Measurements from ENCODE around the gene TMEM132A. TPM values are rescaled to one million over a fixed set of nuclear protein-coding genes. Genes with fewer than 3 reads are reported as not detected.
A peak's percentile ranks its signal among the peaks of the same experiment; 100 is the strongest.

Gene TMEM132A
- total and polyA plus RNA-seq, 5 experiments from 2014 or later = 0.88 TPM; not detected in 4

DNA sequence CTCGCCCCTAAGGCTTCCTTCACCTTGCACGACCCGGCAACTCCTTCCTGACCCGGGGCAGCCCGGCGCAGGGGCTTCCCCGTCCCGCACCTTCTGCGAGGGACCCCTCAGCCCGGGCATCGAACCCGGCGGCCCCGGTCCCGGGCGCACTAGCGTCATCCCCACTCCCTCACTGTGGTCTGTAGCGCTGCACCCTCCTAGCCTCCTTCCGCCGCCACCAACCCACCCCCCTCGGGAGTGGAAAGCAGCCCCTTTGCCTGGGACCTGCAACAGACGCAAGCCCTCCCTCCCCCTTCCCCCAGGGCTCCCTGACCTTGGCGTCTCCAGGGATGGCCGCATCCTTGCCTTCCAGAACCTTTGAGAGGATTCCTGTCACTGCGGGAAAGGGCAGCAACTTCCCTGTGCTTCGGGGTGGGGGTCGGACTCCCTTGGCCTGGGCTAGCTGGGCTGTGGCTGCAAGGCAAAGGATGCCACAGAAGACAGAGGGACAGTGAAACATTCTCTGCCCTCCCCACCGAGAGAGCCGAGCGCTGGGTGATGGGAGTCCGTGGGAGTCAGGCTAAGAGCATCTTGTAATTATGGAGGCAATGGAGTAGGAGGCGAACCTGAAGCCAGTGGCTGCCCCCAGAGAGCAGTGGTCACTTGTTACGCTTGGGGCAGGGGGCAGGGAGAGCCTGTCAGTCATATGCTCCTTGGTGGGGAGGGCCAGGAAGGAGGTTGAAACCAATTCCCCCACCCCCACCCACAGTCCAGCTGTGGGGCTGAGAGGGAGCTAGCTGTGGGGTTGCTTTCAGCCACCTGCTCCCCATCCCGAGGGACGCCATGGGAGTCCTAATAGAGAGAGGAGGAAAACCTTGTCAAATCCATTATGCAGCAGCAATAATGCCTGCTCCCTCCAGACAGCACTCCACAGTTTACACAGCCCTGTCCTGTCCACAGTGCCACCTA lies 920 bp downstream of the TMEM132A start:
- peak in 4 of 10 donors; percentile 13 to 29 (median 18) for DNase-seq
- H3K4me3 Mint-ChIP-seq = peak overlapping the region; percentile 52 to 81 (median 72)
- ATAC-seq = peak; percentile 65 to 67
- peaks cover 5 to 36% (median 28%) of the 10 kb centered on the region in 3 donors for H3K36me3 Mint-ChIP-seq
- POLR2A ChIA-PET = interaction anchor here (0.5 to 1.7 kb wide), 4 partner anchors 10 to 395 kb away, joined by 3 to 7 read pairs (median 4); no protein-coding TSS in a partner anchor
- peaks cover 1 to 20% (median 13%) of the 10 kb centered on the region in 5 donors for H3K27me3 Mint-ChIP-seq
- peaks cover 12 to 18% (median 13%) of the 10 kb centered on the region in 4 donors for H3K4me1 Mint-ChIP-seq
- no peaks in the 10 kb centered on the region for H3K9me3 Mint-ChIP-seq
- H3K27ac Mint-ChIP-seq = peak overlapping the region in 4 of 10 donors; percentile 25 to 81 (median 28)

DNA sequence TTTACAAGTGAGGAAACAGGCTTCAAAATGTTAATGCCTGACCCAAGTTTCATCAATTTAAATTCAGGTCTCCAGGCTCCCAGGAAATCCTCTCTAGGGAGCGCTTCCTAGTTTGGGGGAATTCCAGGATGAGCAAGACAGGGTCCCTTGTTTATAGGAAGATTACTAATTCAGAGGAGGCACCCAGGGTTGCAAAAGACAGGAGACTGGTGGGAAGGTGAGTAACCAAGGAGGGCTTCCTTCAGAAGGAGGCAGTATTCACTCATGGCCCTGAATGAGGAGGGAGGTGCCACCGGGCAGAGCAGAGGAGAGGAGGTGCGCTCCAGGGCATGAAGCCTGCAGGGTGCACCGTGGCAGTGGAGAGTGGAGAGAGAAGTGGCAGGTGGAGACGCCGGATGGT lies 1.6 kb downstream of the TMEM132A start:
- no peaks in the 10 kb centered on the region for H3K9me3 Mint-ChIP-seq
- H3K27ac Mint-ChIP-seq = peak overlapping the region in 1 of 10 donors; percentile 81
- DNase-seq = no peak
- peaks cover 1 to 20% (median 13%) of the 10 kb centered on the region in 5 donors for H3K27me3 Mint-ChIP-seq
- H3K4me1 Mint-ChIP-seq = peaks cover 13 to 18% (median 14%) of the 10 kb centered on the region in 4 donors
- ATAC-seq = no peak
- H3K36me3 Mint-ChIP-seq = peaks cover 5 to 29% (median 22%) of the 10 kb centered on the region in 3 donors
- POLR2A ChIA-PET = interaction anchor here (0.5 to 1.7 kb wide), 3 partner anchors 10 to 395 kb away, joined by 3 to 7 read pairs (median 3); no protein-coding TSS in a partner anchor
- H3K4me3 Mint-ChIP-seq = peak overlapping the region in 9 of 10 donors; percentile 8 to 81 (median 58)

DNA sequence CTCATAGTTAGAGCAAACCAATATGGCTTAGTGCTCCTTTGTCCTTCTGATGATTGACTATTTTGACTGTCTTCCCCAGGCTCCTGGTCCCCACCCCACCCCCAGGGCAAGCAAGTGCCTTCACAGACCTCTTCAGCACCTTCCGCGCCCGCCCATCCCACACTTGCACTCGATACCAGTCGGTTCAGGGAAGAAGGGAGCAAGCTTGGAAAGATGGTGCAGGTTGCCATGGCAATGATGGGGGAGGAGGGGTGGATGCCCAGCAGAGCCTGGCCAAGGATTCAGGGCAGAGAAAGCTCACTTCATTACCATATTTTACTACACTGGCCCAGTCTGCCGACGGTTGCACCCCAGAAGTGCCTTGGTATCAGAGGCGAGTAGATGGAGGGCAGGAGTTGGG lies 2.2 kb downstream of the TMEM132A start:
- peaks cover 5 to 22% (median 16%) of the 10 kb centered on the region in 3 donors for H3K36me3 Mint-ChIP-seq
- no peak overlapping the region for H3K27ac Mint-ChIP-seq
- DNase-seq (no peak), ATAC-seq (no peak)
- H3K4me1 Mint-ChIP-seq = peaks cover 13 to 18% (median 16%) of the 10 kb centered on the region in 4 donors
- no peaks in the 10 kb centered on the region for H3K9me3 Mint-ChIP-seq
- peaks cover 1 to 20% (median 13%) of the 10 kb centered on the region in 5 donors for H3K27me3 Mint-ChIP-seq
- POLR2A ChIA-PET = interaction anchor here (1.7 kb wide), 1 partner anchor 11 kb away, joined by 7 read pairs; no protein-coding TSS in a partner anchor
- H3K4me3 Mint-ChIP-seq = no peak overlapping the region

DNA sequence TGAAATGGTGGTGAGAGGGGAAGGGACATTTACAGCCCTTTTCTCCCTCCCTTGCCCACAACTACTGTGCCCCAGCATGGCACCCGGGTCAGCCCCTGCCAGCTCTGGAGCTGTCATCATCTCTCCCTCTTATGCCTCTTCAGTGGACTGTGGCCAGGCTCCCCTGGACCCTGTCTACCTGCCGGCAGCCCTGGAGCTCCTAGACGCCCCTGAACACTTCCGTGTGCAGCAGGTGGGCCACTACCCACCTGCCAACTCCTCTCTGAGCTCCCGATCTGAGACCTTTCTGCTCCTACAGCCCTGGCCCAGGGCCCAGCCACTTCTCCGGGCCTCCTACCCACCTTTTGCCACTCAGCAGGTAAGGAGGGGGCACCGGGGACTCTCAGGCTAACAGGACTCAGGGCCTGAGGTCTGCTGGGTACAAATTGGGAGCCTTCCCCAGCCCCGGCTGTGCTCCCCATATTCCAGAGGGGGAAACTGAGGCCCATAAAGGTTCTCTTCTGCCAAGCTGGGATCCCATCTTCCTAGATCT lies 2.9 kb downstream of the TMEM132A start:
- no peak for ATAC-seq
- DNase-seq = no peak
- peaks cover 5 to 16% (median 11%) of the 10 kb centered on the region in 3 donors for H3K36me3 Mint-ChIP-seq
- H3K9me3 Mint-ChIP-seq = no peaks in the 10 kb centered on the region
- peaks cover 13 to 20% (median 16%) of the 10 kb centered on the region in 4 donors for H3K4me1 Mint-ChIP-seq
- H3K4me3 Mint-ChIP-seq = peak overlapping the region in 1 of 10 donors; percentile 38
- POLR2A ChIA-PET = interaction anchor here (0.9 to 1.7 kb wide), 2 partner anchors 12 to 25 kb away, joined by 3 to 7 read pairs; partner anchors contain the start of gene SLC15A3
- H3K27me3 Mint-ChIP-seq = peaks cover 1 to 17% (median 12%) of the 10 kb centered on the region in 5 donors
- no peak overlapping the region for H3K27ac Mint-ChIP-seq

DNA sequence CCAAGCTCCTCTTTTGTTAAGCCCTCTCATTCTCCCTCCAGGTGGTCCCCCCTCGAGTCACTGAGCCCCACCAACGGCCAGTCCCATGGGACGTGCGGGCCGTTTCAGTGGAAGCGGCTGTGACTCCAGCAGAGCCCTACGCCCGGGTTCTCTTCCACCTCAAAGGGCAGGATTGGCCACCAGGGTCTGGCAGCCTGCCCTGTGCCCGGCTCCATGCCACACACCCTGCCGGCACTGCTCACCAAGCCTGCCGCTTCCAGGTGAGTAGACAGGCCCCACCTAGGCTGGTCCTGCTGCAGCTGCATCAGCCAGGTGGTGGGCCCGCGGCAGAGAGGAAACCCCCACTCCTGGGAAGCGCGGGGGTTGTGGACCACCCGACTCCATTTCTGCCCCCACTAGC lies 3.3 kb downstream of the TMEM132A start:
- H3K27me3 Mint-ChIP-seq = peaks cover 1 to 13% (median 8%) of the 10 kb centered on the region in 5 donors
- H3K4me1 Mint-ChIP-seq = peaks cover 9 to 23% (median 16%) of the 10 kb centered on the region in 4 donors
- no peak overlapping the region for H3K4me3 Mint-ChIP-seq
- no peak for ATAC-seq
- no peaks in the 10 kb centered on the region for H3K9me3 Mint-ChIP-seq
- DNase-seq = no peak
- no peak overlapping the region for H3K27ac Mint-ChIP-seq
- H3K36me3 Mint-ChIP-seq = peaks cover under 1 to 11% (median 6%) of the 10 kb centered on the region in 3 donors
- POLR2A ChIA-PET = interaction anchor here (0.8 to 0.9 kb wide), 2 partner anchors 23 to 25 kb away, joined by 3 read pairs; partner anchors contain the start of gene SLC15A3

DNA sequence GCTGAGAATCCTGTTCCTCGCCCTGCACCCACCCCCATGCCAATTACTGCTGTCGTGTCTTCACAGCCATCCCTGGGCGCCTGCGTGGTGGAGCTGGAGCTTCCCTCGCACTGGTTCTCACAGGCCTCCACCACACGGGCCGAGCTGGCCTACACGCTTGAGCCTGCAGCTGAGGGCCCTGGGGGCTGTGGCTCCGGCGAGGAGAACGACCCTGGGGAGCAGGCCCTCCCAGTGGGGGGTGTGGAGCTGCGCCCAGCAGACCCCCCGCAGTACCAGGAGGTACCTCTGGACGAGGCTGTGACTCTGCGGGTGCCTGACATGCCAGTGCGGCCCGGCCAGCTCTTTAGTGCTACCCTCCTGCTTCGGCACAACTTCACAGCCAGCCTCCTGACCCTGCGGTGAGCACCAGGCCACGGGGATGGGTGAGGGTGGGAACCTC lies 4.3 kb downstream of the TMEM132A start:
- H3K4me3 Mint-ChIP-seq = no peak overlapping the region
- H3K36me3 Mint-ChIP-seq = peaks cover 0 to 3% (median 0%) of the 10 kb centered on the region in 3 donors
- peaks cover 7 to 20% (median 12%) of the 10 kb centered on the region in 4 donors for H3K4me1 Mint-ChIP-seq
- H3K9me3 Mint-ChIP-seq = no peaks in the 10 kb centered on the region
- no peak overlapping the region for H3K27ac Mint-ChIP-seq
- ATAC-seq (no peak), DNase-seq (no peak)
- H3K27me3 Mint-ChIP-seq = peaks cover 1 to 9% (median 3%) of the 10 kb centered on the region in 5 donors
- POLR2A ChIA-PET = interaction anchor here (0.8 kb wide), 1 partner anchor 24 kb away, joined by 3 read pairs; no protein-coding TSS in a partner anchor

DNA sequence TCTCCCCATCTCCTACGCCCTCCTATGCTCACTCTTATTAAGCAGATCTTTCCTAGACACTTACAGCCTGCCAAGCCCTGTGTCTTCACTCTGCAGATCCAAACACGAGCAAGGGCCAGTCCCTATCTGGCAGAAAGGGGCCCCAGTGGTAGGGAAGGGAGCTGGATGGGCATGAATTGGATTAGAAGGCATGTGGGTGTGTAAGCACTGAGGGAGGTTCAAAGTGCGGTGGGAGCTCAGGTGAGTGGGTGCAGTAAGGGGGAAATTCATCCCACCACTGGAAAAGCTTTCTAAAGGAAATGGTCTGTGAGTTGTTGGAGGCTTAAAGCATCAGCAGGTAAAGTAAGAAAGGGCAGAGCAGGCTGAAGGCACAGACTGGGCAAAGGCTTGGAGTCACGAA lies 5.5 kb downstream of the TMEM132A start:
- Mint-ChIP-seq H3K27me3 (peaks cover 0 to 9% (median 3%) of the 10 kb centered on the region in 5 donors), H3K4me3 (no peak overlapping the region), H3K27ac (peak overlapping the region in 2 of 10 donors; percentile 16 to 45), H3K4me1 (peaks cover 7 to 18% (median 11%) of the 10 kb centered on the region in 4 donors), H3K36me3 (no peaks in the 10 kb centered on the region), H3K9me3 (no peaks in the 10 kb centered on the region)
- POLR2A ChIA-PET = interaction anchor here (0.6 kb wide), 1 partner anchor 112 kb away, joined by 3 read pairs; no protein-coding TSS in a partner anchor
- no peak for DNase-seq
- no peak for ATAC-seq

DNA sequence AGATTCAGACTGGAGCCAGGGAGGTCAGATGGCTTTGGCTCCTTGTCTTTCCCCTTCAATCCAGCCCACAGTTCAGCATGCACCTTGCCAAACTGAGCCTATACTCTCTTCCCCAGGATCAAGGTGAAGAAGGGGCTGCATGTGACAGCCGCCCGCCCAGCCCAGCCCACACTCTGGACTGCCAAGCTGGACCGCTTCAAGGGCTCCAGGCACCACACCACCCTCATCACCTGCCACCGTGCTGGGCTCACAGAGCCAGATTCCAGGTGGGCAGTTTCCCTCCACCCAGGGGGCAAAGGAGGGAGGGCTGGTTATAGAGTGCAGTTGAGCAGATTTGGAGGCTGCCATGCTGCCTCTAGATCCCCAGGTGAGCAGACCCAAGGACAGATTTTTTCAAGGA lies 6.1 kb downstream of the TMEM132A start:
- Mint-ChIP-seq H3K27me3 (peaks cover 0 to 6% (median 3%) of the 10 kb centered on the region in 5 donors), H3K27ac (peak overlapping the region in 2 of 10 donors; percentile 29), H3K4me1 (peaks cover 3 to 14% (median 5%) of the 10 kb centered on the region in 4 donors), H3K4me3 (no peak overlapping the region), H3K9me3 (no peaks in the 10 kb centered on the region), H3K36me3 (no peaks in the 10 kb centered on the region)
- ATAC-seq (no peak), DNase-seq (no peak)
- POLR2A ChIA-PET = interaction anchor here (1.3 kb wide), 1 partner anchor 21 kb away, joined by 4 read pairs; no protein-coding TSS in a partner anchor

DNA sequence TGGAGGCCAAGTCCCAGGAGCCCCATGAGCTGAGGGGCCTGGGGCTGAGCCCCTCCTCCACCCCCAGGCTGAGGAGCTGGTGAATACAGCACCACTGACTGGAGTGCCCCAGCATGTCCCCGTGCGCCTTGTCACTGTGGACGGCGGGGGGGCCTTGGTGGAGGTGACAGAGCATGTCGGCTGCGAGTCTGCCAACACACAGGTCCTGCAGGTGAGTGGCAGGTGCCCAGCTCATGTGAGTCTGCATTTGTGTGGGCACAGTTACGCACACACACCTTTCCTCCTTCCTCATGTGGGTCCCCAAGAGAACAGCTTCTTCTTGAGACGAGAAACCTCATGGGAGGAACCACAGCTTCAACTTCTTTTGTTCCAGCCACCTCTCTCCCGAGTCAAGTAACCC lies 7.7 kb downstream of the TMEM132A start:
- DNase-seq (no peak), ATAC-seq (no peak)
- POLR2A ChIA-PET = interaction anchor here (1.2 kb wide), 2 partner anchors 13 to 19 kb away, joined by 3 to 7 read pairs; no protein-coding TSS in a partner anchor
- H3K36me3 Mint-ChIP-seq = no peaks in the 10 kb centered on the region
- no peak overlapping the region for H3K4me3 Mint-ChIP-seq
- H3K9me3 Mint-ChIP-seq = no peaks in the 10 kb centered on the region
- H3K27me3 Mint-ChIP-seq = peaks cover 0 to 4% (median 1%) of the 10 kb centered on the region in 5 donors
- H3K4me1 Mint-ChIP-seq = peaks cover 0 to 12% (median 1%) of the 10 kb centered on the region in 4 donors
- peak overlapping the region in 1 of 10 donors; percentile 38 for H3K27ac Mint-ChIP-seq

DNA sequence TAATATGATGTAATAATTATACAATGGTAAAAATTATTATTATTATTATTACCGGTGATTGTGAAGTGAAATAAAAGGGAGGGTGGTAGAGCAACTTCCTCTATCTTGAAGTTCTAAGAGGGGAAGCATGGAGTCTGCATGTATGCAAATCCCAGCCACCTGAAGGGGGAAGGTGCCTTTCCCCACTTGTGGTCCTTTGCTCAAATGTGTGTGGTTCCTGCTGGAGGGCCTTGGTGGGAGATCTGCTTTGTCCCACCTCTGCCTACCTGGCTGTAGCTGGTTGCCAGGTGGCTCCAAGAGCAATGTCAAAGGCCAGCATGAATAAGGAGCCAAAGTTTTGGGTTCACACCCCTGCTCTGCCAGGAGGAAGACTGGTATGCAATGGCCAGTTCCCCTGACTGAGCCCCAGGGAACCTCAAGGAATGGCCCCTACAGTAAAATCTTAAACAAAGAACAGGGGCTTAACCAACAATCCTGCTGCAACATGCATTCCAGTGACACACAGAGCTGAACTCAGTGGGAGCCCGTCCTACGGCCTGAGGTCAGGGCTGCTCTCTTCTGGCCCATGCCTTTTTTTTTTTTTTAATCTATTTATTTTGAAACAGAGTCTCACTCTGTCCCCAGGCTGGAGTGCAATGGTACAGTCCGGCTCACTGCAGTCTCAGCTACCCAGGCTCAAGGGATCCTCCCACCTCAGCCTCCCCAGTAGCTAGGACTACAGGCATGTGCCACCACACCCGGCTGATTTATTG lies 8.5 kb downstream of the TMEM132A start:
- Mint-ChIP-seq H3K9me3 (no peaks in the 10 kb centered on the region), H3K4me3 (no peak overlapping the region), H3K27ac (peak overlapping the region in 1 of 10 donors; percentile 38), H3K4me1 (peaks cover 0 to 12% (median 1%) of the 10 kb centered on the region in 4 donors), H3K27me3 (peaks cover 0 to 4% (median 1%) of the 10 kb centered on the region in 5 donors), H3K36me3 (no peaks in the 10 kb centered on the region)
- no peak for DNase-seq
- no peak for ATAC-seq
- POLR2A ChIA-PET = interaction anchor here (1.2 kb wide), 2 partner anchors 14 to 18 kb away, joined by 3 to 7 read pairs; no protein-coding TSS in a partner anchor

DNA sequence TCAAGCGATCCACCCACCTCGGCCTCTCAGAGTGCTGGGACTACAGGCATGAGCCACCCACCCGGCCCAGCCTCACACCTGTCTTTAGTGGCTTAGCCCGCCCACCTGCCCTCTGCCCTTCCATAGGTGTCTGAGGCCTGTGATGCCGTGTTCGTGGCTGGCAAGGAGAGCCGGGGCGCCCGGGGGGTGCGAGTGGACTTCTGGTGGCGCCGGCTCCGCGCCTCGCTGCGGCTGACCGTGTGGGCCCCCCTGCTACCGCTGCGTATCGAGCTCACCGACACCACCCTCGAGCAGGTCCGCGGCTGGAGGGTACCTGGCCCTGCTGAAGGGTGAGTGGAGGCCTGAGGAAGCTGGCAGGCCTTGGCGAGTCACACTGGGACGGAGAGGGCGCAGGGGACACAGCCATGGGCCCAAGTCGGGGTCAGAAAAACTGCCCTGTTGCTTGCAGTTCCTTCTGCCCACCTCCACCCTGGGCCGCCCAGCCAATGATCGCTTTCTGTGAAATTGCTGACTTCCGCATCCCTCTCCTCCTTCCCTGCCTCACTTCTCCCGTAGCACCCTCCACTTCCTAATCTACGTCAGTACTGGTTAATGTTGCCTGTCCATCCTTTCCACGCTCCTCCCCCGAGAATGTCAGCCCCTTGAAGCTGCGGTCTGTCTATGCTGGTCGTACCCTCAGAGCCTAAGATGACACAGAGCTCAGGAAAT lies 9.3 kb downstream of the TMEM132A start:
- ATAC-seq (no peak), DNase-seq (no peak)
- no peak overlapping the region for H3K4me3 Mint-ChIP-seq
- H3K27ac Mint-ChIP-seq = no peak overlapping the region
- POLR2A ChIA-PET = interaction anchor here (0.8 to 1.4 kb wide), 2 partner anchors 15 to 19 kb away, joined by 3 read pairs; no protein-coding TSS in a partner anchor
- H3K9me3 Mint-ChIP-seq = no peaks in the 10 kb centered on the region
- no peaks in the 10 kb centered on the region for H3K36me3 Mint-ChIP-seq
- peaks cover 0 to 12% (median 1%) of the 10 kb centered on the region in 4 donors for H3K4me1 Mint-ChIP-seq
- peaks cover 0 to 4% (median 1%) of the 10 kb centered on the region in 5 donors for H3K27me3 Mint-ChIP-seq

All from naive thymus-derived CD8-positive, alpha-beta T cell (primary cell).